Loucy (cell line): Measurements from ENCODE around the gene CDH2.

Experiments used
- H2AFZ ChIP-seq: fragments of 200-600 bp; sonication (generic); 2 replicates; pipeline ENCODE4 v1.6.0; 2016; ENCODE audit warnings: antibody characterized with exemption, mild to moderate bottlenecking, low read length, moderate library complexity
- H3F3A ChIP-seq: fragments of 200-600 bp; 2 replicates; pipeline ENCODE4 v1.6.0; 2016; ENCODE audit warnings: antibody characterized with exemption, low read depth, mild to moderate bottlenecking
- H3K27me3 ChIP-seq: fragments of 200-600 bp; sonication (generic); 2 replicates; pipeline ENCODE4 v1.6.1; 2014; ENCODE audit warnings: low read length, mild to moderate bottlenecking; ENCODE audit not compliant: insufficient read depth, poor library complexity, severe bottlenecking
- H3K36me3 ChIP-seq: fragments of 200-600 bp; sonication (generic); 2 replicates; pipeline ENCODE4 v1.6.1; 2016; ENCODE audit warnings: low read length; ENCODE audit not compliant: insufficient read depth
- H3K4me1 ChIP-seq: fragments of 200-600 bp; sonication (generic); 2 replicates; pipeline ENCODE4 v1.5.1; 2014; ENCODE audit warnings: low read length, mild to moderate bottlenecking; ENCODE audit not compliant: insufficient read depth, poor library complexity, severe bottlenecking
- H3K4me2 ChIP-seq: fragments of 200-600 bp; sonication (generic); 2 replicates; pipeline ENCODE4 v1.6.0; 2014; ENCODE audit warnings: antibody characterized with exemption, low read length, low read depth, mild to moderate bottlenecking; ENCODE audit not compliant: poor library complexity, severe bottlenecking
- H3K4me3 ChIP-seq: fragments of 200-600 bp; sonication (generic); 2 replicates; pipeline ENCODE4 v1.5.1; 2014; ENCODE audit warnings: low read length, mild to moderate bottlenecking, mixed read lengths; ENCODE audit not compliant: poor library complexity, severe bottlenecking
- H3K79me2 ChIP-seq: fragments of 200-600 bp; sonication (generic); 2 replicates; pipeline ENCODE4 v1.6.1; 2014; ENCODE audit warnings: low read length; ENCODE audit not compliant: insufficient read depth
- H3K9ac ChIP-seq: fragments of 200-600 bp; sonication (generic); 2 replicates; pipeline ENCODE4 v1.6.0; 2014; ENCODE audit warnings: mild to moderate bottlenecking, low read depth, low read length, moderate library complexity; ENCODE audit not compliant: poor library complexity, severe bottlenecking
- H3K9me2 ChIP-seq: fragments of 200-600 bp; sonication (generic); replicated peaks from 2 replicates; pipeline ENCODE4 v1.6.1; 2016; ENCODE audit warnings: low read depth, low read length, mixed read lengths
- H3K9me3 ChIP-seq: fragments of 200-600 bp; sonication (generic); 2 replicates; pipeline ENCODE4 v1.6.1; 2014; ENCODE audit warnings: mild to moderate bottlenecking, antibody characterized with exemption, low read length, low read depth; ENCODE audit not compliant: insufficient read depth
- H4K20me1 ChIP-seq: fragments of 200-600 bp; sonication (generic); 2 replicates; pipeline ENCODE4 v1.6.0; 2014; ENCODE audit warnings: antibody characterized with exemption, low read length, mild to moderate bottlenecking; ENCODE audit not compliant: insufficient read depth, poor library complexity, severe bottlenecking
- CTCF ChIP-seq: fragments of 200-600 bp; sonication (generic); conservative IDR thresholded peaks from 2 replicates; pipeline ENCODE4 v1.5.1; 2014; ENCODE audit warnings: mild to moderate bottlenecking, antibody characterized with exemption, low read length
- EZH2phosphoT487 ChIP-seq: fragments of 200-600 bp; IDR thresholded peaks from 2 replicates; pipeline ENCODE4 v1.6.1; 2018; ENCODE audit warnings: antibody characterized with exemption, mild to moderate bottlenecking, moderate library complexity, borderline replicate concordance

CDH2 gene

DNA sequence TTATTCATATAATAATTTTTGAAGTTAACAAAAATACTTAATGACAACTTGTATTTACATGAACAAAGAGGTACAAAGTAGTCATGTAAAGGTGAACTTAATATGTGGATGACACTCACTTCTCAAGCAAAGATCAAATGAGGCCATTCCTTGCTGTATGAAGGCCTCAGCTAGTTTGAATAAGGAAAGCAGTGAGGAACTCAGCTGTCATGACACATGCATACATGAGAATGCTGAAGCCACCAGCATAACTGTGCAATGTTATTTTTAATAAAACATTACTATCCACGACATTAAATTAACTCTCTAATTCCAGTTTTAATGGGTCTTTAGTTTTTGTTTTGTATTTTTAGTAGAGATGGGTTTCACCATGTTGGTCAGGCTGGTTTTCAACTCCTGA lies 102.9 kb downstream of the CDH2 start:
- peaks cover 3% of the 10 kb centered on the region; the same call in 1 of the 2 replicates for H3K79me2 ChIP-seq

GRCh38 chr18:28073658-28074057 lies 103.3 kb downstream of the CDH2 start:
- H3K4me1 ChIP-seq: peaks cover 10% of the 10 kb centered on the region
- peaks cover 1% of the 10 kb centered on the region; the same call in 1 of the 2 replicates for H3K79me2 ChIP-seq

More for the DNA sequence above, 102.9 kb downstream of the CDH2 start:
- Histone ChIP-seq H3K4me3 (no peak overlapping the region), H2AFZ (no peak overlapping the region), H3K9ac (no peak overlapping the region), H3F3A (no peaks in the 10 kb centered on the region), H3K9me3 (no peaks in the 10 kb centered on the region), H3K27me3 (no peaks in the 10 kb centered on the region), H3K4me1 (peaks cover 10% of the 10 kb centered on the region), H3K4me2 (no peak overlapping the region), H3K36me3 (no peaks in the 10 kb centered on the region), H4K20me1 (no peaks in the 10 kb centered on the region), H3K9me2 (no peaks in the 10 kb centered on the region)
- TF ChIP-seq EZH2phosphoT487 (no peak), CTCF (no peak)

DNA sequence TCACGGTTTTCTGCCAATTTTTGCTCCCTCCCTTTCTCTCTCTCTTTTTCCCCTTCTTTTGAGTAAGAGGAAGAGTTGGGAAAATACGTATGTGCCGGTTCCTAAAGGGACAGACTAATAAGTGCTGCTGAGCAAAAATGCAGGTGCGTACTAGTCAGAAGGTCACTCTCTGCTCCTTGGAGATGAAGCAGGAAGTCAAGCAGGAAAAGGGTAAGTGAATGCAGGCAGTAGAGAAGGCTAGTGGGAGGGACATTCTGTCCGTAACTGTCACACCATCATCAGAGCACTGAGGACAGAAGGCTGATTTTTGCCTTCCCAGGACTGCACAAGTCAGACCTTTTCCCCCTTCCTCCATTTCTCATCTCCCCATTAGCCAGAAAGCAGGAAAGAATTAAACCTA lies 105.7 kb downstream of the CDH2 start:
- H3K9me2 ChIP-seq: no peaks in the 10 kb centered on the region
- H3K4me2 ChIP-seq: peak overlapping the region; percentile 31
- H3K36me3 ChIP-seq: no peaks in the 10 kb centered on the region
- no peaks in the 10 kb centered on the region; the same call in 1 of the 2 replicates for H3K79me2 ChIP-seq
- peaks cover 10% of the 10 kb centered on the region for H3K4me1 ChIP-seq
- no peak overlapping the region for H2AFZ ChIP-seq
- H3K9me3 ChIP-seq: peaks cover 3% of the 10 kb centered on the region; the same call in 1 of the 2 replicates
- TF ChIP-seq EZH2phosphoT487 (no peak), CTCF (no peak)
- no peak overlapping the region for H3K4me3 ChIP-seq
- no peaks in the 10 kb centered on the region for H4K20me1 ChIP-seq
- no peaks in the 10 kb centered on the region for H3K27me3 ChIP-seq
- H3K9ac ChIP-seq: no peak overlapping the region
- no peaks in the 10 kb centered on the region for H3F3A ChIP-seq

More at GRCh38 chr18:28073658-28074057, 103.3 kb downstream of the CDH2 start:
- Histone ChIP-seq H3K4me2 (no peak overlapping the region), H3K4me3 (no peak overlapping the region), H4K20me1 (no peaks in the 10 kb centered on the region), H3K9ac (no peak overlapping the region), H3K36me3 (no peaks in the 10 kb centered on the region), H3F3A (no peaks in the 10 kb centered on the region), H3K27me3 (no peaks in the 10 kb centered on the region), H2AFZ (no peak overlapping the region), H3K9me2 (no peaks in the 10 kb centered on the region), H3K9me3 (no peaks in the 10 kb centered on the region)
- TF ChIP-seq EZH2phosphoT487 (no peak), CTCF (no peak)
